Type B pancreatic cell (in vitro differentiated cells): ENCODE measurements around the gene SH2B3. TPM values are rescaled to one million over a fixed set of nuclear protein-coding genes. Genes with fewer than 3 reads are reported as not detected.
"Not testable (repeated sequence)": the region's sequence is repeated elsewhere in the genome, so short reads cannot be mapped to it uniquely, and the experiment has no call there.

Experiments
- DNase-seq: peaks from one replicate; pipeline ENCODE4 v3.0.0; 2021; ENCODE audit warnings: mixed read lengths; ENCODE audit not compliant: unreplicated experiment; ENCODE audit errors: extremely low spot score
- H3K27ac Mint-ChIP-seq: 2 replicates; pipeline ENCODE4 v1.8.0; 2021; ENCODE audit warnings: mild to moderate bottlenecking, mixed read lengths
- H3K27me3 Mint-ChIP-seq: 2 replicates; pipeline ENCODE4 v1.8.0; 2021; ENCODE audit warnings: mixed read lengths
- H3K36me3 Mint-ChIP-seq: 2 replicates; pipeline ENCODE4 v1.8.0; 2021; ENCODE audit warnings: mixed read lengths
- H3K4me1 Mint-ChIP-seq: one replicate; pipeline ENCODE4 v1.8.0; 2021; ENCODE audit warnings: mixed read lengths; ENCODE audit not compliant: unreplicated experiment
- H3K4me3 Mint-ChIP-seq: 2 replicates; pipeline ENCODE4 v1.8.0; 2021; ENCODE audit warnings: mild to moderate bottlenecking, mixed read lengths
- H3K9me3 Mint-ChIP-seq: 2 replicates; pipeline ENCODE4 v1.8.0; 2021; ENCODE audit warnings: mixed read lengths
- CTCF ChIP-seq: fragments of 200-600 bp; sonication (generic); conservative IDR thresholded peaks from 2 replicates; pipeline ENCODE4 v1.5.0; 2021; ENCODE audit warnings: antibody characterized with exemption, mild to moderate bottlenecking
- total RNA-seq: library from RNA; stranded (reverse); gene quantifications from 2 replicates; pipeline ENCODE4 v1.2.1, GENCODE V29; 2021; ENCODE audit warnings: low replicate concordance

Gene SH2B3
- total RNA-seq, 1 donor from 2014 or later: 5.2 TPM

- Mint-ChIP-seq H3K36me3 (no peaks in the 10 kb centered on the region), H3K27ac (no peak overlapping the region), H3K4me1 (no peaks in the 10 kb centered on the region), H3K9me3 (no peaks in the 10 kb centered on the region), H3K4me3 (no peak overlapping the region), H3K27me3 (peaks cover 10% of the 10 kb centered on the region)
- no peak for DNase-seq
- TF ChIP-seq CTCF: no peak
Observed at GRCh38 chr12:111389635-111390034, 16.1 kb upstream of the SH2B3 start.

- Mint-ChIP-seq H3K27ac (no peak overlapping the region), H3K27me3 (peaks cover 3% of the 10 kb centered on the region), H3K36me3 (no peaks in the 10 kb centered on the region), H3K9me3 (no peaks in the 10 kb centered on the region), H3K4me1 (no peaks in the 10 kb centered on the region), H3K4me3 (no peak overlapping the region)
- DNase-seq: no peak
- TF ChIP-seq CTCF: no peak
Observed at GRCh38 chr12:111390910-111391309, 14.8 kb upstream of the SH2B3 start.

GRCh38 chr12:111393700-111394300 is 11.9 kb upstream of the SH2B3 start:
- no peak for DNase-seq
- H3K36me3 Mint-ChIP-seq: no peaks in the 10 kb centered on the region
- no peak for TF ChIP-seq CTCF
- H3K4me1 Mint-ChIP-seq: peaks cover 4% of the 10 kb centered on the region
- no peak overlapping the region for H3K4me3 Mint-ChIP-seq
- no peaks in the 10 kb centered on the region for H3K9me3 Mint-ChIP-seq
- H3K27me3 Mint-ChIP-seq: peaks cover 3% of the 10 kb centered on the region
- no peak overlapping the region for H3K27ac Mint-ChIP-seq

- no peak overlapping the region for H3K27ac Mint-ChIP-seq
- no peak overlapping the region for H3K4me3 Mint-ChIP-seq
- no peak for TF ChIP-seq CTCF
- H3K36me3 Mint-ChIP-seq: no peaks in the 10 kb centered on the region
- no peak for DNase-seq
- H3K27me3 Mint-ChIP-seq: peaks cover 3% of the 10 kb centered on the region
- peaks cover 4% of the 10 kb centered on the region for H3K4me1 Mint-ChIP-seq
- H3K9me3 Mint-ChIP-seq: no peaks in the 10 kb centered on the region
Observed at GRCh38 chr12:111394480-111394879, 11.2 kb upstream of the SH2B3 start.

GRCh38 chr12:111395336-111396187 is 10.2 kb upstream of the SH2B3 start:
- DNase-seq: no peak
- TF ChIP-seq CTCF: no peak
- Mint-ChIP-seq H3K27me3 (peaks cover 5% of the 10 kb centered on the region), H3K27ac (no peak overlapping the region), H3K9me3 (no peaks in the 10 kb centered on the region), H3K36me3 (no peaks in the 10 kb centered on the region), H3K4me1 (peaks cover 4% of the 10 kb centered on the region), H3K4me3 (no peak overlapping the region)

- H3K9me3 Mint-ChIP-seq, DNase-seq, H3K4me3 Mint-ChIP-seq, H3K4me1 Mint-ChIP-seq, H3K36me3 Mint-ChIP-seq, H3K27ac Mint-ChIP-seq, H3K27me3 Mint-ChIP-seq: not testable (repeated sequence)
Observed at GRCh38 chr12:111396271-111396670, 9.5 kb upstream of the SH2B3 start.
